Cardiac muscle cell (in vitro differentiated cells and primary cell): ENCODE results near the gene TEDDM1. TPM values are rescaled to one million over a fixed set of nuclear protein-coding genes. Genes with fewer than 3 reads are reported as not detected.

Source experiments
- DNase-seq, 2 donors: peaks; one replicate each; pipeline versions ENCODE4 v3.0.0 to v3.0.0-alpha.2; 2010 to 2017; ENCODE audit warnings: low read depth in 1 of 2, low spot score in 1 of 2
- H3K27ac ChIP-seq: fragments of 200-600 bp; sonication (generic); 2 replicates; pipeline ENCODE4 v1.5.1; 2016
- H3K27me3 ChIP-seq: fragments of 200-600 bp; sonication (generic); 2 replicates; pipeline ENCODE4 v1.6.0; 2016; ENCODE audit warnings: control low read depth
- H3K36me3 ChIP-seq: fragments of 200-600 bp; sonication (generic); 2 replicates; pipeline ENCODE4 v1.5.1; 2016; ENCODE audit warnings: control low read depth
- H3K4me1 ChIP-seq: fragments of 200-600 bp; sonication (generic); 2 replicates; pipeline ENCODE4 v1.8.1; 2017; ENCODE audit warnings: low read depth, mild to moderate bottlenecking, mixed run types
- H3K4me3 ChIP-seq: fragments of 200-600 bp; sonication (generic); 2 replicates; pipeline ENCODE4 v1.5.1; 2016; ENCODE audit warnings: mild to moderate bottlenecking
- H3K9me3 ChIP-seq: fragments of 200-600 bp; sonication (generic); 2 replicates; pipeline ENCODE4 v1.5.1; 2017; ENCODE audit warnings: low read depth, mild to moderate bottlenecking, control low read depth
- polyA plus RNA-seq: library from polyadenylated mRNA; unstranded; fragments of >200 nt; fragmentation: Nextera tagmentation; extraction: Ambion mirVana; gene quantifications from 2 replicates; pipeline ENCODE4 v1.2.1, GENCODE V29; 2016
- total RNA-seq: library from RNA; depleted of rRNA; stranded (reverse); fragments of >200 nt; gene quantifications from 2 replicates; pipeline ENCODE4 v1.2.3, GENCODE V29; 2016
- TF ChIP-seq, protein P1 (sequence below): IDR thresholded peaks from 2 replicates; pipeline ENCODE4 v1.5.1; 2012; ENCODE audit warnings: low read depth, mild to moderate bottlenecking, low read length

The TEDDM1 gene
- total and polyA plus RNA-seq, 2 experiments from 2014 or later = not detected

DNA sequence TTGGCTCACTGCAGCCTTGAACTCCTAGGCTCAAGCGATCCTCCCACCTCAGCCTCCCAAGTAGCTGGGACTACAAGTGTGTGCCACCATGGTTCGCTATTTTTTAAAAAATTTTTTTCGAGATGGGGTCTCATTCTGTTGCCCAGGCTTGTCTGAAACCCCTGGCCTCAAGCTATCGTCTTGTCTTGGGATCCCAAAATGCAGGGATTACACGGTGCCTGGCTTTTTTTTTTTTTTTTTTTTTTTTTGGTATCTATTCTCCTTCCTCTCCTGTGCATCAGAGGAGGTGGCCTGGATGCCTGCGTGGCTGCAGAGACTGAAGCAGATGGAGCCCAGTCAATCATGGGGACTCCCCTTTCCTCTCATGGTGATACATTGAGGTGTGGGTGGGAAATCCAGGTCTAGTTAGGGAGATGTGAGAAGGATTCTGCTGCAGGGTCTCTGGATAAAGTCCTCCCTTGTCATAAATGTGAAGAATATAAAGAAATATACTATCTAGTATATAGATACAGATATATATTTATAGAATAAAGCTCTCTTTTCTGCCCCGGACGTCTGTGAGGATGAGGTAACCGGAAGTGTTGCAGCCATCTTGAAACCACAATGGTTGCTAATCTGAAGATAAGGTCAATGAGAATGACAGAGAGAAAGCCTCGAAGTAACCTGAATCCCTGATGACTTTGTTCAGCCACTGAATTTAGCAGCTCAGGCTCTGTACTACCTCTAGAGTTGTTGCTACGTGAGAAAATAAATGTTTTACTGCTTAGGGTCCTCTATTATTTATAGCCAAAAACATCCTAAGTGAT lies 30.0 kb upstream of the TEDDM1 start:
- no peaks in the 10 kb centered on the region for H3K36me3 ChIP-seq
- TF ChIP-seq, protein P1, sequence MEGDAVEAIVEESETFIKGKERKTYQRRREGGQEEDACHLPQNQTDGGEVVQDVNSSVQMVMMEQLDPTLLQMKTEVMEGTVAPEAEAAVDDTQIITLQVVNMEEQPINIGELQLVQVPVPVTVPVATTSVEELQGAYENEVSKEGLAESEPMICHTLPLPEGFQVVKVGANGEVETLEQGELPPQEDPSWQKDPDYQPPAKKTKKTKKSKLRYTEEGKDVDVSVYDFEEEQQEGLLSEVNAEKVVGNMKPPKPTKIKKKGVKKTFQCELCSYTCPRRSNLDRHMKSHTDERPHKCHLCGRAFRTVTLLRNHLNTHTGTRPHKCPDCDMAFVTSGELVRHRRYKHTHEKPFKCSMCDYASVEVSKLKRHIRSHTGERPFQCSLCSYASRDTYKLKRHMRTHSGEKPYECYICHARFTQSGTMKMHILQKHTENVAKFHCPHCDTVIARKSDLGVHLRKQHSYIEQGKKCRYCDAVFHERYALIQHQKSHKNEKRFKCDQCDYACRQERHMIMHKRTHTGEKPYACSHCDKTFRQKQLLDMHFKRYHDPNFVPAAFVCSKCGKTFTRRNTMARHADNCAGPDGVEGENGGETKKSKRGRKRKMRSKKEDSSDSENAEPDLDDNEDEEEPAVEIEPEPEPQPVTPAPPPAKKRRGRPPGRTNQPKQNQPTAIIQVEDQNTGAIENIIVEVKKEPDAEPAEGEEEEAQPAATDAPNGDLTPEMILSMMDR = no peak
- H3K4me3 ChIP-seq = no peak overlapping the region
- H3K27ac ChIP-seq = no peak overlapping the region
- no peaks in the 10 kb centered on the region for H3K4me1 ChIP-seq
- no peaks in the 10 kb centered on the region for H3K9me3 ChIP-seq
- H3K27me3 ChIP-seq = no peaks in the 10 kb centered on the region
- peak in 1 of 2 donors; percentile 51 for DNase-seq

DNA sequence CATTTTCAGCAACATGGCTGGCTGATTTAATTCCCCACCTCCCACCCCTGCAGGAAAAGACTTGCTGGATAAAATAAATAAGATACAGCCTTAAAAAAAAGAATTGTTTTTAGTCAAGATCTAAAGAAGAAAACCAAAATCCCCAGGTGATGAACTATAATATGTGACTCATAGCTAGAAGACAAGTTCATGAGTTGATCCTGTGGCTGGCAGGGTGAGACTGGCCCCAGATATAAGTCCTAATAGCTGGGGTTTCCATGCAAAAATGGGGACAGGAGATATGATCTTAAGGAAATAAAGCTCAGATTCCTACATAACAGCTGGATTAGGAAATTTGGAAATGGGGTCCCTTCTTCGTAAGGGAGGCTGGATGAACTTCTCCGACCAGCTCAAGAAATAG lies 27.6 kb upstream of the TEDDM1 start:
- Histone ChIP-seq H3K4me3 (no peak overlapping the region), H3K27ac (no peak overlapping the region), H3K4me1 (no peaks in the 10 kb centered on the region), H3K36me3 (no peaks in the 10 kb centered on the region), H3K9me3 (no peaks in the 10 kb centered on the region), H3K27me3 (no peaks in the 10 kb centered on the region)
- DNase-seq = no peak
- TF ChIP-seq, protein P1 = no peak

DNA sequence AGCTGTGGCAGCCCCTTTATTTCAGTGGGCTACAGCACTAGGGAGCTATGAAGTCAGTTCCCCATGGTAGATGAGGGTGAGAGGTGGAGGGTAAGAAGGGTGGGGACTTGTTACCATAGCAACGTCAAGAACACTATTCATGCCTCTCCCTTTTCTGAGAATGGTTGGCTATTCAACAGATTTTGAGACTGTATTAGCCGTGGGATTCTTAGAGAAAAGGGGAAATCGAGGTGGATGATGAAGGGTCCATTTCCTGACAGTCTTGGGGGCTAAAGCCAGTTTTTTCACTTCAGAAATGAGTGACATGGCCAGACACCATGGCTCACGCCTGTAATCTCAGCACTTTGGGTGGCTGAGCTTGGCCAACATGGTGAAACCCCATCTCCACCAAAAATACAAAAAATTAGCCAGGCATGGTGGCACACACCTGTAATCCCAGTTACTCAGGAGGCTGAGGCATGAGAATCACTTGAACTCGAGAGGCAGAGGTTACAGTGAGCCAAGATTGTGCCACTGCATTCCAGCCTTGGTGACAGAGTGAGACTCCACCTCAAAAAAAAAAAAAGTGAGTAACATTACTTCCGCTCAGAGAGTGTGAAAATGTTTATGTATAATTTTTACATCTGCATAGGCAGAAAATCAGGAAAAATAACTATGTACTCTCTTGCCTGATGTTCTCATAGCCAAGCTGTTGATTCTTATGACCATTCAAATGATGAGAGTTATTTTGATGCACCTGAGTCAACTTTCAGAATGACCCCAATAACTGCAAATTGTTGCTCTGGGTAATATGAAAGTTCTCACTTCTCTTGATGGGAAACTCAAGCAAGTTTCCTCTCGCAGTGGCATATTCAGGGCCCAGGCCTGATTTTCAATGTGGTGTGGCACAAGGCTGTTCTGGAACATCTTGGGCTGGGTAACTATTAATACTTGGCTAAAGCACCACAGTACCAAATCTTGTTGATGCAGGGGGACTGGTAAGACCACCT lies 26.3 kb upstream of the TEDDM1 start:
- no peak overlapping the region for H3K27ac ChIP-seq
- H3K4me3 ChIP-seq = no peak overlapping the region
- TF ChIP-seq, protein P1 = no peak
- no peaks in the 10 kb centered on the region for H3K27me3 ChIP-seq
- no peak for DNase-seq
- no peaks in the 10 kb centered on the region for H3K36me3 ChIP-seq
- H3K4me1 ChIP-seq = no peaks in the 10 kb centered on the region
- no peaks in the 10 kb centered on the region for H3K9me3 ChIP-seq

DNA sequence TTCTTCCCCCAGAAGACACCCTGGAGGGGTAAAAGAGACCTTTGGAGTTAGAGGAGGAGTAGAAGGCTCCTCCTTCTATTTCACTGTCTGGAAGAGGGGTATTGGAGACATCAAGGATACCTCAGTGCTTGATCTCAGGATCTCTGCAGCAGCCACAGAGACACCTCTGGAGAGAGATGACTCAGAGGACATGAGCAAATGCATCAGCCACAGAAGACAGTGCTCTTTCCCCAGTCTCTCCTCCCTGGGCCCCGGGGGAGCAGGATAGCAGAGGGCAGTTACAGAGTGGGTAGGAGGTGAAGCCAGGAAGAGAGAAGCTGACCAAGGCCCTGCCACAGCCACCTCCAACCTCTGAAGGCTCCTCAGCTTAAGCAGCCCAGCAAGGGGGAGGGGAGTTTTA lies 15.3 kb upstream of the TEDDM1 start:
- no peak for DNase-seq
- TF ChIP-seq, protein P1 = no peak

DNA sequence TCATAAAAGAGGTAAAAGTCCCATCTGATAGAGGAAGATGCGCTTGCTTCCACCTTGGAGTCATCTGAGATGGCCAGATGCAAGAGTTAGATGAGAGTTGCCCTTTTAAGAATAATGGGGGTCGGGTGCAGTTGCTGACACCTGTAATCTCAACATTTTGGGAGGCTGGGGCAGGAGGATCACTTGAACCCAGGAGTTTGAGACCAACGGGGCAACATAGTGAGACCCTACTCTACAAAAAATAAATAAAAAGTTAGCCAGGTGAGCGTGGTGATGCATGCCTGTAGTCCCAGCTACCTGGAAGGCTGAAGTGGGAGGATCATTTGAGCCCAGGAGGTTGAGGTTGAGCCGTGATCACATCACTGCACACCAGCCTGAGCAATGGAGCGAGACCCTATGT lies 13.5 kb upstream of the TEDDM1 start:
- Histone ChIP-seq H3K36me3 (no peaks in the 10 kb centered on the region), H3K27ac (no peak overlapping the region), H3K27me3 (no peaks in the 10 kb centered on the region), H3K4me3 (no peak overlapping the region), H3K4me1 (no peaks in the 10 kb centered on the region), H3K9me3 (no peaks in the 10 kb centered on the region)
- TF ChIP-seq, protein P1 = no peak
- no peak for DNase-seq

More for the DNA sequence above, 15.3 kb upstream of the TEDDM1 start:
- Histone ChIP-seq H3K4me1 (no peaks in the 10 kb centered on the region), H3K27me3 (no peaks in the 10 kb centered on the region), H3K36me3 (no peaks in the 10 kb centered on the region), H3K4me3 (no peak overlapping the region), H3K9me3 (no peaks in the 10 kb centered on the region), H3K27ac (no peak overlapping the region)
